OCI-LY1 (cell line): ENCODE measurements around the gene ACOT12.

Experiments used
- H2AFZ ChIP-seq: fragments of 200-600 bp; sonication (generic), shearing (Covaris generic); 2 replicates; pipeline ENCODE4 v1.6.0; 2014; ENCODE audit warnings: antibody characterized with exemption, mild to moderate bottlenecking, low read length
- H3F3A ChIP-seq: fragments of 200-600 bp; sonication (generic), shearing (Covaris generic); 2 replicates; pipeline ENCODE4 v1.6.0; 2014; ENCODE audit warnings: mild to moderate bottlenecking, antibody characterized with exemption, low read length, moderate library complexity; ENCODE audit not compliant: insufficient read depth
- H3K27ac ChIP-seq: fragments of 200-600 bp; sonication (generic); 2 replicates; pipeline ENCODE4 v1.5.1; 2014; ENCODE audit warnings: low read length, mixed run types, mild to moderate bottlenecking, low read depth; ENCODE audit not compliant: poor library complexity, severe bottlenecking
- H3K27me3 ChIP-seq: fragments of 200-600 bp; sonication (generic); 2 replicates; pipeline ENCODE4 v1.6.0; 2014; ENCODE audit warnings: antibody characterized with exemption, mild to moderate bottlenecking, low read length, moderate library complexity; ENCODE audit not compliant: insufficient read depth
- H3K36me3 ChIP-seq: fragments of 200-600 bp; sonication (generic); 2 replicates; pipeline ENCODE4 v1.6.1; 2014; ENCODE audit warnings: mild to moderate bottlenecking, antibody characterized with exemption, low read length, moderate library complexity, mixed read lengths; ENCODE audit not compliant: insufficient read depth
- H3K4me1 ChIP-seq: fragments of 200-600 bp; sonication (generic); 2 replicates; pipeline ENCODE4 v1.5.1; 2014; ENCODE audit warnings: mild to moderate bottlenecking, low read length, moderate library complexity; ENCODE audit not compliant: insufficient read depth, severe bottlenecking
- H3K4me2 ChIP-seq: fragments of 200-600 bp; sonication (generic), shearing (Covaris generic); 2 replicates; pipeline ENCODE4 v1.6.1; 2014; ENCODE audit warnings: low read length
- H3K4me3 ChIP-seq: fragments of 200-600 bp; sonication (generic); 2 replicates; pipeline ENCODE4 v1.5.1; 2014; ENCODE audit warnings: low read length, low read depth, mild to moderate bottlenecking, mixed read lengths; ENCODE audit not compliant: poor library complexity, severe bottlenecking
- H3K79me2 ChIP-seq: fragments of 200-600 bp; shearing (Covaris generic); 2 replicates; pipeline ENCODE4 v1.6.1; 2016; ENCODE audit warnings: mixed run types, low read length, mixed read lengths; ENCODE audit not compliant: insufficient read depth
- H3K9ac ChIP-seq: fragments of 200-600 bp; sonication (generic), shearing (Covaris generic); 2 replicates; pipeline ENCODE4 v1.6.1; 2014; ENCODE audit warnings: mild to moderate bottlenecking, low read length, mixed read lengths
- H3K9me2 ChIP-seq: fragments of 200-600 bp; sonication (generic), shearing (Covaris generic); 2 replicates; pipeline ENCODE4 v1.6.1; 2014; ENCODE audit warnings: low read depth, mild to moderate bottlenecking, low read length, mixed read lengths
- H3K9me3 ChIP-seq: fragments of 200-600 bp; shearing (Covaris generic); 2 replicates; pipeline ENCODE4 v1.6.1; 2014; ENCODE audit warnings: low read length, mixed read lengths
- H4K20me1 ChIP-seq: fragments of 200-600 bp; sonication (generic), shearing (Covaris generic); 2 replicates; pipeline ENCODE4 v1.6.0; 2016; ENCODE audit warnings: mild to moderate bottlenecking, low read length; ENCODE audit not compliant: insufficient read depth
- EZH2 ChIP-seq: fragments of 200-600 bp; sonication (generic), shearing (Covaris generic); IDR thresholded peaks from 2 replicates; pipeline ENCODE4 v1.8.0; 2017; ENCODE audit warnings: borderline replicate concordance, mixed run types, mild to moderate bottlenecking, antibody characterized with exemption, low read length, moderate library complexity, mixed read lengths
- TF ChIP-seq, protein P1 (sequence below): fragments of 200-600 bp; sonication (generic), shearing (Covaris generic); IDR thresholded peaks from 2 replicates; pipeline ENCODE4 v1.5.1; 2017; ENCODE audit warnings: mild to moderate bottlenecking, antibody characterized with exemption, low read length, moderate library complexity, mixed read lengths

ACOT12 gene

DNA sequence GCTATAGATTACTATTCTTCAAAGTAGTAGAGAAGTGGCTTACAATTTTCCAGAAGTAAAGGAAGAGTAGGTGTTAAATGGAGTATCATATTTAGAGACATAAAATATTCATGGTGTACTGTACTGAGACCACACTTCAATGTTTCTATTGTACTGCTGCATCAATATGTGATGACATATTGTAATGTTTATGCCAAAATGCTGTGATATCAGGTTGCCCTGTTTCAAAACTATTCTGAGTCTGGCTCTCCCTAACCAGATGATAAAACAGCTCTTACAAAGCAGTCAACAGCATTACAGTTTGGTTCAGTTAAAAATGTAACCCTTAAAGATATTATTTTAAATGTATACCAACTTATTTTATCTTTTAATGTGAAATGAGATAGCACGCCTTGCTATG, 30.8 kb upstream of the ACOT12 start:
- no peak for TF ChIP-seq EZH2
- TF ChIP-seq, protein P1, sequence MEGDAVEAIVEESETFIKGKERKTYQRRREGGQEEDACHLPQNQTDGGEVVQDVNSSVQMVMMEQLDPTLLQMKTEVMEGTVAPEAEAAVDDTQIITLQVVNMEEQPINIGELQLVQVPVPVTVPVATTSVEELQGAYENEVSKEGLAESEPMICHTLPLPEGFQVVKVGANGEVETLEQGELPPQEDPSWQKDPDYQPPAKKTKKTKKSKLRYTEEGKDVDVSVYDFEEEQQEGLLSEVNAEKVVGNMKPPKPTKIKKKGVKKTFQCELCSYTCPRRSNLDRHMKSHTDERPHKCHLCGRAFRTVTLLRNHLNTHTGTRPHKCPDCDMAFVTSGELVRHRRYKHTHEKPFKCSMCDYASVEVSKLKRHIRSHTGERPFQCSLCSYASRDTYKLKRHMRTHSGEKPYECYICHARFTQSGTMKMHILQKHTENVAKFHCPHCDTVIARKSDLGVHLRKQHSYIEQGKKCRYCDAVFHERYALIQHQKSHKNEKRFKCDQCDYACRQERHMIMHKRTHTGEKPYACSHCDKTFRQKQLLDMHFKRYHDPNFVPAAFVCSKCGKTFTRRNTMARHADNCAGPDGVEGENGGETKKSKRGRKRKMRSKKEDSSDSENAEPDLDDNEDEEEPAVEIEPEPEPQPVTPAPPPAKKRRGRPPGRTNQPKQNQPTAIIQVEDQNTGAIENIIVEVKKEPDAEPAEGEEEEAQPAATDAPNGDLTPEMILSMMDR, result no peak
- H3K36me3 ChIP-seq, result peaks cover 24% of the 10 kb centered on the region; the same call in 1 of the 2 replicates

GRCh38 chr5:81422671-81423070, 28.7 kb upstream of the ACOT12 start:
- Histone ChIP-seq H3K4me3 (no peak overlapping the region), H3K9me3 (no peaks in the 10 kb centered on the region), H2AFZ (no peak overlapping the region), H3K36me3 (peaks cover 24% of the 10 kb centered on the region; the same call in 1 of the 2 replicates), H3K79me2 (no peaks in the 10 kb centered on the region), H3K9me2 (no peaks in the 10 kb centered on the region), H3F3A (0 out of 2 replicates have a peak, but pooled peaks cover 12% of the 10 kb centered on the region), H3K4me2 (no peak overlapping the region), H3K27me3 (no peaks in the 10 kb centered on the region), H3K4me1 (no peaks in the 10 kb centered on the region), H3K27ac (no peak overlapping the region), H4K20me1 (no peaks in the 10 kb centered on the region), H3K9ac (no peak overlapping the region)
- TF ChIP-seq, protein P1, result no peak
- TF ChIP-seq EZH2, result no peak

More for the DNA sequence above, 30.8 kb upstream of the ACOT12 start:
- Histone ChIP-seq H3K9ac (no peak overlapping the region), H3K9me2 (no peaks in the 10 kb centered on the region), H3K27ac (no peak overlapping the region), H3K79me2 (no peaks in the 10 kb centered on the region), H3K4me3 (no peak overlapping the region), H3K9me3 (no peaks in the 10 kb centered on the region), H2AFZ (no peak overlapping the region), H3K4me2 (no peak overlapping the region), H3F3A (0 out of 2 replicates have a peak, but pooled peaks cover 12% of the 10 kb centered on the region), H3K27me3 (no peaks in the 10 kb centered on the region), H3K4me1 (no peaks in the 10 kb centered on the region), H4K20me1 (no peaks in the 10 kb centered on the region)

DNA sequence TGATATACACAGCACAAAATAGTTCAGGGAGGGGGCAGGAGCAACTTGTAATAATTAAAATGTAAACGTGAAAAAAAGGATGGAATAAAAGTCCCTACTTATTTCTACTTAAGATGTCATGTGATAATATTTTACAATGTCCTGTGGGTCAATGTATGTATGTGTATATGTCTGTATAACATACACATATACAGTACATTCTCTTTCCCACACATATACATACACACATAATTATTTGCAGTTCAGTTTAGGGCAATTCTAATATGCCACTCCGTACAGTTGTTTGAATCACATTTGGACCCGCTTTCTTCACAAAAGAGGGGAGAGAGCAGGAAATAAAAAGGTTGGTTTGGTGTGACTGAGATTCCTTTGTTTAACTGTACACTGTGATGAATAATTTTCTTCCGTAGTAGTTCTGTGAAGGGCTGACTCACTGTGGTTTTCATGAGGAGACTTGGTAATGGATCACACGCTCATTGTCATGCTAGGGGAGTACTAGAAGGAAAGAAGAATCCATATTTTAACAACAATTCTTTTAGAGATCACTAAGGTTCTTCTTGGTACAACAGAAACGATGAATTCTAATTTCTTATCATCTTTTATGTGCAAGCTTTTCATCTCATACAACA, 26.2 kb upstream of the ACOT12 start:
- Histone ChIP-seq H3K4me1 (no peaks in the 10 kb centered on the region), H3K27ac (no peak overlapping the region), H3K79me2 (no peaks in the 10 kb centered on the region), H3K9me3 (no peaks in the 10 kb centered on the region), H3K4me2 (no peak overlapping the region), H3K27me3 (no peaks in the 10 kb centered on the region), H4K20me1 (no peaks in the 10 kb centered on the region), H2AFZ (no peak overlapping the region), H3K36me3 (peaks cover 15% of the 10 kb centered on the region; the same call in 1 of the 2 replicates), H3F3A (no peaks in the 10 kb centered on the region), H3K9ac (no peak overlapping the region), H3K9me2 (no peaks in the 10 kb centered on the region), H3K4me3 (no peak overlapping the region)
- TF ChIP-seq, protein P1, result no peak
- TF ChIP-seq EZH2, result no peak
